RWPE2 (cell line): ENCODE results near the gene GRIFIN.

ENCODE experiments used
- ATAC-seq: fragments of 200-7000 bp; cut with Tn5 transposase; 3 replicates; pipeline ENCODE4 v1.9.1; 2021; ENCODE audit warnings: low read depth
- DNase-seq: peaks from one replicate; pipeline ENCODE4 v3.0.0-alpha.2; 2020; ENCODE audit warnings: low spot score
- H3K27ac ChIP-seq: fragments of 450-650 bp; 2 replicates; pipeline ENCODE4 v1.5.1; 2017; ENCODE audit warnings: mild to moderate bottlenecking; ENCODE audit not compliant: poor library complexity, severe bottlenecking
- H3K27me3 ChIP-seq: fragments of 250-450 bp; sonication (Bioruptor Pico); 2 replicates; pipeline ENCODE4 v1.5.1; 2021; ENCODE audit warnings: mild to moderate bottlenecking, moderate library complexity; ENCODE audit not compliant: insufficient read depth, poor library complexity, severe bottlenecking
- H3K36me3 ChIP-seq: fragments of 250-450 bp; sonication (Bioruptor Pico); 2 replicates; pipeline ENCODE4 v1.5.1; 2020; ENCODE audit warnings: low read depth, mild to moderate bottlenecking, moderate library complexity
- H3K4me1 ChIP-seq: fragments of 250-450 bp; sonication (Bioruptor Pico); 2 replicates; pipeline ENCODE4 v1.5.1; 2021; ENCODE audit warnings: mild to moderate bottlenecking, moderate library complexity; ENCODE audit not compliant: insufficient read depth, poor library complexity, severe bottlenecking
- H3K4me3 ChIP-seq: fragments of 250-450 bp; sonication (Bioruptor Pico); 2 replicates; pipeline ENCODE4 v1.5.1; 2021; ENCODE audit warnings: mild to moderate bottlenecking, moderate library complexity; ENCODE audit not compliant: severe bottlenecking
- H3K9me3 ChIP-seq: fragments of 250-450 bp; sonication (Bioruptor Pico); 2 replicates; pipeline ENCODE4 v1.5.1; 2021; ENCODE audit warnings: mild to moderate bottlenecking, moderate library complexity; ENCODE audit not compliant: severe bottlenecking
- TF ChIP-seq, protein P1 (sequence below): fragments of 450-650 bp; IDR thresholded peaks from one replicate; pipeline ENCODE4 v1.5.1; 2017; ENCODE audit warnings: mild to moderate bottlenecking, moderate library complexity; ENCODE audit not compliant: poor library complexity, severe bottlenecking

The GRIFIN gene, protein sequence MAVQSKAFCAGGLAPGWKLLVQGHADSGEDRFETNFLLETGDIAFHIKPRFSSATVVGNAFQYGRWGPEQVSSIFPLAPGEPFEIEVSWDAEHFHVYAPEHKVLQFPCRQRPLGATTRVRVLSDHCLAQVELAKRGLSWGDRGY

GRCh38 chr7:2476298-2476697 lies at the start of gene GRIFIN:
Gene GRIFIN, minus strand, starts transcription at chr7:2476398. Its CDS starts 15 bp downstream, at chr7:2476383.
- H3K27ac ChIP-seq, result no peak within 1 kb of the TSS
- no peaks in the 10 kb centered on the region for H3K9me3 ChIP-seq
- H3K4me3 ChIP-seq, result no peak within 1 kb of the TSS
- no peaks in the 10 kb centered on the region for H3K27me3 ChIP-seq
- peaks cover 7% of the 10 kb centered on the region for H3K4me1 ChIP-seq
- no peak for ATAC-seq
- no peak for DNase-seq
- TF ChIP-seq, protein P1, sequence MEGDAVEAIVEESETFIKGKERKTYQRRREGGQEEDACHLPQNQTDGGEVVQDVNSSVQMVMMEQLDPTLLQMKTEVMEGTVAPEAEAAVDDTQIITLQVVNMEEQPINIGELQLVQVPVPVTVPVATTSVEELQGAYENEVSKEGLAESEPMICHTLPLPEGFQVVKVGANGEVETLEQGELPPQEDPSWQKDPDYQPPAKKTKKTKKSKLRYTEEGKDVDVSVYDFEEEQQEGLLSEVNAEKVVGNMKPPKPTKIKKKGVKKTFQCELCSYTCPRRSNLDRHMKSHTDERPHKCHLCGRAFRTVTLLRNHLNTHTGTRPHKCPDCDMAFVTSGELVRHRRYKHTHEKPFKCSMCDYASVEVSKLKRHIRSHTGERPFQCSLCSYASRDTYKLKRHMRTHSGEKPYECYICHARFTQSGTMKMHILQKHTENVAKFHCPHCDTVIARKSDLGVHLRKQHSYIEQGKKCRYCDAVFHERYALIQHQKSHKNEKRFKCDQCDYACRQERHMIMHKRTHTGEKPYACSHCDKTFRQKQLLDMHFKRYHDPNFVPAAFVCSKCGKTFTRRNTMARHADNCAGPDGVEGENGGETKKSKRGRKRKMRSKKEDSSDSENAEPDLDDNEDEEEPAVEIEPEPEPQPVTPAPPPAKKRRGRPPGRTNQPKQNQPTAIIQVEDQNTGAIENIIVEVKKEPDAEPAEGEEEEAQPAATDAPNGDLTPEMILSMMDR, result no peak
- no peaks in the 10 kb centered on the region for H3K36me3 ChIP-seq

DNA sequence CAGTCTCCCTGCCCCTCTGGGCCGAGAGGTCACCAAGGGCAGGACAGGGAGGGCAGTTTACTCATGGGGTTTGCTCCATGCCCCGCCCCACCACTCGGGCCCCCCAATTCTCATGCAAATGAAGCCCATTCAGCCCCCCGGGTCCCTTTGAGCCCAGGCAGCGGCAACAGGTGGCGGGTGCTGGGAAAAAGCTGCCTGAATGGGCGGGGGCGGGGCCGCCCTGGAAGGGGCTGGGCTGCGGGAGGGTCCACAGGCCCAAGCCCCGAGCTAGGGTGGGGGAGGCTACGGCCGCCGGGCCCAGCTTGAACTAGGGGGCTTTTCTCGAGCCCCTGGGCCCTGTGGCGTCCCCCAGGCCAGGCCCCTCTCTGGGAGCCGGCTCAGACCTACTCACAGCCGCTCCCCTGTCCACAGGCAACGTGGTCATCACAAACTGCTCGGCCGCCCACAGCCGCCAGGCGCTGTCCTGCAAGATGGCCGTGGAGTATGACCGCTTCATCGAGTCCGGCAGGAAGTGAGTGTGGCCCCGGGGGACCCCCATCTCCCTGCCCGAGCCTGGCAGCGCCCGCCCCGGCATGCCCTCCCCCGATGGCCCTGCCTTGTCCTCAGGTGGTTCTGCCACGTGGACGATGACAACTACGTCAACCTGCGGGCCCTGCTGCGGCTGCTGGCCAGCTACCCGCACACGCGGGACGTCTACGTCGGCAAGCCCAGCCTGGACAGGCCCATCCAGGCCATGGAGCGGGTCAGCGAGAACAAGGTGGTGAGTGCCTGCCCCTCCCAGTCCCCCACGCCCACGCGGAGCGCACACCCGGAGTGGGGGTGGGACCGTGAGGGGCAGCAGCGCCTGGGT lies 48.8 kb upstream of the GRIFIN start:
- H3K27me3 ChIP-seq, result no peaks in the 10 kb centered on the region
- no peaks in the 10 kb centered on the region for H3K9me3 ChIP-seq
- no peak overlapping the region for H3K4me3 ChIP-seq
- H3K36me3 ChIP-seq, result no peaks in the 10 kb centered on the region
- H3K27ac ChIP-seq, result peak overlapping the region; percentile 95
- peaks cover 59% of the 10 kb centered on the region for H3K4me1 ChIP-seq
- TF ChIP-seq, protein P1, result no peak
- no peak for ATAC-seq
- no peak for DNase-seq

DNA sequence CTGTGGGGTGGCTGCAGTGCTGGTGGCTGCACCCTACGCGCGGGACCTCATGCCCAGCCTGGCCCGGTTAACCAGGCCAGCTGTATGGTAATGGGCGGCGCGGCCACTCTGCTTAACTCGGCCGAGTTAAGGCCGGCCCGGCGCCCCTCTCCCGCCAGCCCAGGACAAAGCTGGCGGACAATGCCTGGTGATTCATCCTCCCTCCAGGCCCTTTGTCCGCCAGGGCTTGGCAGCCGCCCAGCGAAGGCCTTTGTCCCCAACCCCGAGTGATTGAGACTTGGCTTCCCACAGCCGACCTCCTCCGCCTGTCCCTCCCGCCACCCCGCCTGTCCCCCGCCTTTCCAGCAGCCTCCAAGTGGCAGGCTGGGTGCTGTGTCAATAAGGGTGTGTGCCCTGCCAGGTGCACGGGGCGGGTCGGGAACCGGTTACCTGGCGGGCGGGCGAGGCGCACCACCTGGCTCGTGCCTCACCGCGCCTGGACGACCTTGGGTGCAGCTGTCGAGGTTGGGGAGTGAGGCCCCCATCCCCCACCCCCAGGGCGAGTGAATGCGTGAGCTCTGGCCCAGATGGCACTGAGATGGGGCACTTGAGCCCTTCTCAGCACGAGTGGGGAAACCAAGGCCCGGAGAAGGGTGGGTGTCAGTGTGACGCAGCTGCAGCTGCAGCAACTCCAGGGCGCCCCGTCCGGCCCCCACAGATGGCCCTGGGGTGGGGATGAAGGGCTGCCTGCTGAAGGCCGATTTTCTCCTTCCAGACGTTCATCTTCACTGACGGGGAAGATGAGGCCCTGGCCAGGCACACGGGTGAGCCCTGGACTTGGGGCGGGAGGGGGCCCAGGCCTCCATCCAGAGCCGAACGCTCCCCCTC lies 48.0 kb upstream of the GRIFIN start:
- Histone ChIP-seq H3K9me3 (no peaks in the 10 kb centered on the region), H3K4me3 (no peak overlapping the region), H3K4me1 (peaks cover 51% of the 10 kb centered on the region), H3K36me3 (no peaks in the 10 kb centered on the region), H3K27ac (peak overlapping the region; percentile 95), H3K27me3 (no peaks in the 10 kb centered on the region)
- DNase-seq (no peak), ATAC-seq (peak; percentile 28)
- TF ChIP-seq, protein P1, result no peak

GRCh38 chr7:2523461-2523936 lies 47.3 kb upstream of the GRIFIN start:
- Histone ChIP-seq H3K4me3 (no peak overlapping the region), H3K9me3 (no peaks in the 10 kb centered on the region), H3K4me1 (peaks cover 45% of the 10 kb centered on the region), H3K27me3 (no peaks in the 10 kb centered on the region), H3K27ac (peak overlapping the region; percentile 95), H3K36me3 (no peaks in the 10 kb centered on the region)
- TF ChIP-seq, protein P1, result peak; percentile 4
- no peak for DNase-seq
- ATAC-seq, result peak; percentile 52
